ENCODE results near the gene JAG2.
A peak's percentile ranks its signal among the peaks of the same experiment; 100 is the strongest.

The JAG2 gene

GRCh38 chr14:105168496-105168978 lies at the start of gene JAG2:
Gene JAG2 (minus strand): TSS chr14:105168776. CDS start chr14:105168420, 356 bp downstream.
- peak in 2 of 3 experiments; percentile 40 to 62 for DNase-seq (ENCODE audit: low read depth in 3 of 3)

- no peak for DNase-seq (ENCODE audit: low read depth in 3 of 3)
Observed at GRCh38 chr14:105217774-105218173, 49.2 kb upstream of the JAG2 start.

- DNase-seq (ENCODE audit: low read depth in 3 of 3): no peak
Observed at GRCh38 chr14:105216490-105217247, 48.1 kb upstream of the JAG2 start.

- DNase-seq (ENCODE audit: low read depth in 3 of 3): no peak
Observed at GRCh38 chr14:105215602-105216001, 47.0 kb upstream of the JAG2 start.

- DNase-seq (ENCODE audit: low read depth in 3 of 3): no peak
Observed at GRCh38 chr14:105214324-105214915, 45.8 kb upstream of the JAG2 start.

- no peak for DNase-seq (ENCODE audit: low read depth in 3 of 3)
Observed at GRCh38 chr14:105213361-105213760, 44.8 kb upstream of the JAG2 start.

GRCh38 chr14:105212541-105213300 lies 44.1 kb upstream of the JAG2 start:
- no peak for DNase-seq (ENCODE audit: low read depth in 3 of 3)

GRCh38 chr14:105211758-105212089 lies 43.1 kb upstream of the JAG2 start:
- DNase-seq (ENCODE audit: low read depth in 3 of 3): no peak

- DNase-seq (ENCODE audit: low read depth in 3 of 3): no peak
Observed at GRCh38 chr14:105211086-105211757, 42.6 kb upstream of the JAG2 start.

- no peak for DNase-seq (ENCODE audit: low read depth in 3 of 3)
Observed at GRCh38 chr14:105210266-105211025, 41.9 kb upstream of the JAG2 start.

GRCh38 chr14:105209646-105210045 lies 41.1 kb upstream of the JAG2 start:
- no peak for DNase-seq (ENCODE audit: low read depth in 3 of 3)

- DNase-seq (ENCODE audit: low read depth in 3 of 3): no peak
Observed at GRCh38 chr14:105209091-105209490, 40.5 kb upstream of the JAG2 start.

GRCh38 chr14:105208738-105209075 lies 40.1 kb upstream of the JAG2 start:
- no peak for DNase-seq (ENCODE audit: low read depth in 3 of 3)

- DNase-seq (ENCODE audit: low read depth in 3 of 3): no peak
Observed at GRCh38 chr14:105207996-105208737, 39.6 kb upstream of the JAG2 start.

- no peak for DNase-seq (ENCODE audit: low read depth in 3 of 3)
Observed at GRCh38 chr14:105207460-105207901, 38.9 kb upstream of the JAG2 start.

- DNase-seq (ENCODE audit: low read depth in 3 of 3): no peak
Observed at GRCh38 chr14:105206873-105207272, 38.3 kb upstream of the JAG2 start.

GRCh38 chr14:105205673-105206208 lies 37.2 kb upstream of the JAG2 start:
- no peak for DNase-seq (ENCODE audit: low read depth in 3 of 3)

GRCh38 chr14:105204931-105205672 lies 36.5 kb upstream of the JAG2 start:
- DNase-seq (ENCODE audit: low read depth in 3 of 3): no peak

GRCh38 chr14:105204206-105204930 lies 35.8 kb upstream of the JAG2 start:
- no peak for DNase-seq (ENCODE audit: low read depth in 3 of 3)

Data from stimulated activated CD4-positive, alpha-beta T cell treated with anti-CD3 and anti-CD28 coated beads, TNF-alpha, amount 100 ng/mL, for 24 hours (primary cell).